Amniotic stem cell (primary cell): ENCODE data around the gene IPPK.
"Not testable (repeated sequence)": the region's sequence is repeated elsewhere in the genome, so short reads cannot be mapped to it uniquely, and the experiment has no call there.

ENCODE experiments used
- DNase-seq: peaks from one replicate; lab custom pipeline; 2025; lab: John Stamatoyannopoulos, UW

IPPK gene

DNA sequence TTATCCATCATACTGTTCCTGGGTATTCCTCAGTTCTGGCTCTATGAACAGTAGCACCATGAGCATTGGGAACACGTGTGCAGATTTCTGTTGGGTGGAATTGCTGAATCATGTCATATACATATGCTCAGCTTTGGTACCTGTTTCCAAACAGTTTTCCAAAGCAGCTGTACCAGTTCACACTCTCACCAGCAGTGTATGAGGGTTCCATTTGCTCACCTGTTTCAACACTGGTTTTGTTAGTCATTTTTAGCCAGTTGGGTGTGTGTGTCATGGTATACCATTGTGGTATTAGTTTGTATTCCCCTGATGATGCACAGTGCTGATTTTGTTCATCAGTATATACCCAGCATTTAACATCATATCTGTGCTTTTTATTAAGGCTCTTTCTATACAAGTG, 77.4 kb downstream of the IPPK start:
- no peak for DNase-seq

DNA sequence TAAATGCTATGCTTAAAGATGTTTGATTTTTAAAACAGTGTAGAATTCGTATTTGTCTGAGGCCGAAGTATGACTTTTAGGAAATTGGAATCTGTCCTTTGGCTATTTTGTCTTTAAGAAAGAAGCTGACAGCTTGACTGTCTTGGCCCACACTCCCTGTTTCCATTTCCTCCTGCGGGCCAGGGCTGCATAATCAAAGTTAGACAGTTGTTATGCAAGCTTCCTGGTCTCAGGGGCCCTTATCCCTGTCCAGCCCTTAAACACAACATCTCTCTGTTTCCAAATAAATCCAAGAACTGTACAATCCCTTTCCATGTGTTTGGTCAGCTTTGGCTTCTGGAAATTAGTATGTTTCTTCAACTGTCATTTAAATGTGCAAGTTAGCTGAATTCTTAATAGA, 79.6 kb downstream of the IPPK start:
- DNase-seq, result no peak

DNA sequence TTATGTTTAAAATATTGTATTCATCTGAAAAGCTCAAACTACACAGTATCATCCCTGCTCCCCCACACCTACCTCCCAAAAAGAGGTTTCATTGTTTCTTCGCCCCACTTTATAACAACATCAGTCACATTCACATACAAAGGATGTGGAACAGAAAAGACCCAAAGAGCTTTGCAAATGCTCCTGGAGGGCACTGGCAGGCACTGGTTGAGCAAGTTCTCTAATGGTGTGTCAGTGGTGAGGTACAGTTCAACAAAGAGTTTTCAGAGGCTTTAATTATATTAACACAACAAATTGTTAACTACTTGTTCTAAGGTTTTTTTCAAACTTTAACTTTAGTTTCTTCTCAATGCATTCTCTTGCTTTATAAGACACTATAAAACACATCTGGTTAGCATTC, 80.0 kb downstream of the IPPK start:
- no peak for DNase-seq

DNA sequence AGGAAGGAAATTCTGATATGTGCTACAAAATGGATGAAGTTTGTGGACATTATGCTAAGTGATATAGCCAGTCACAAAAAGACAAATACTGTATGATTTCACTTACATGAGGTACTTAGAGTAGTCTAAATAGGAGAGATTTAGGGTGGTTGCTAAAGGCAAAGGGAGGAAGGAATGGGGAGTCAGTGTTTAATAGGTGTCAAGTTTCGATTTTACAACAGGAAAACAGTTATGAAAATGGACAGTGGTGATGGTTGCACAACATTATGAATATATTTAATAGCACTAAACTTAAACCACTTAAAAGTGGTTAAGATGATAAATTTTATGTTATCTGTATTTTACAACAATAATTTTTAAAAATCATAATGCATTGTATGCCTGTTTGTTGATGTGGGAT, 93.8 kb downstream of the IPPK start:
- DNase-seq, result no peak

DNA sequence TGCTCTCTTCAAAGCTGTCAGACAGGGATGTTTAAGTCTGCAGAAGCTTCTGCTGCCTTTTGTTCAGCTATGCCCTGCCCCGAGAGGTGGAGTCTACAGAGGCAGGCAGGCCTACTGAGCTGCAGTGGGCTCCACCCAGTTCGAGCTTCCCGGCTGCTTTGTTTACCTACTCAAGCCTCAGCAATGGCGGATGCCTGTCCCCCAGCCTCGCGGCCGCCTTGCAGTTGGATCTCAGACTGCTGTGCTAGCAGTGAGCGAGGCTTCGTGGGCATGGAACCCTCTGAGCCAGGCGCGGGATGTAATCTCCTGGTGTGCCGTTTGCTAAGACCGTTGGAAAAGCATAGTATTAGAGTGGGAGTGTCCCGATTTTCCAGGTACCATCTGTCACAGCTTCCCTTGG, 96.3 kb downstream of the IPPK start:
- not testable (repeated sequence) for DNase-seq

DNA sequence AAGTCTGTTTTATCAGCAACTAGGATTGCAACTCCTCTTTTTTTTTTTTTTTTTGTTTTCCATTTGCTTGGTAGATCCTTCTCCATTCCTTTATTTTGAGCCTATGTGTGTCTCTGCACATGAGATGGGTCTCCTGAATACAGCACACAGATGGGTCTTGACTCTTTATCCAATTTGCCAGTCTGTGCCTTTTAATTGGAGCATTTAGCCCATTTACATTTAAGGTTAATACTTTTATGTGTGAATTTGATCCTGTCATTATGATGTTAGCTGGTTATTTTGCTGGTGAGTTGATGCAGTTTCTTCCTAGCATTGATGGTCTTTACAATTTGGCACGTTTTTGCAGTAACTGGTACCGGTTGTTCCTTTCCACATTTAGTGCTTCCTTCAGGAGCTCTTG, 98.1 kb downstream of the IPPK start:
- not testable (repeated sequence) for DNase-seq

DNA sequence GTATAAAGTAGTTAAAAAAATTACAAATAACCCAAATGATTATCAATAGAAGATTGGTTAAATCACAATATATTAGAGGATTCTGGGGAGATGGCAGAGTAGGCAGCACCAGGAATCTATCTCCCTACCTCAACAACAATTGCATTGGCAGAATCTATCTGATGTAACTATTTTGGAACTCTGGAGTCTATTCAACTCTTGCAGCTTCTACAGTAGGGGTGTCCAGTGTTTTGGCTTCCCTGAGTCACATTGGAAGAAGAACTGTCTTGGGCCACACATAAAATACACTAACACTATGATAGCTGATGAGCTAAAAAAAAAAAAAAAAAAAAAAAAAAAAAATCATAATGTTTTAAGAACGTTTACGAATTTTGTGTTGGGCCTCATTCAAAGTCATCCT, 104.9 kb downstream of the IPPK start:
- DNase-seq, result no peak

DNA sequence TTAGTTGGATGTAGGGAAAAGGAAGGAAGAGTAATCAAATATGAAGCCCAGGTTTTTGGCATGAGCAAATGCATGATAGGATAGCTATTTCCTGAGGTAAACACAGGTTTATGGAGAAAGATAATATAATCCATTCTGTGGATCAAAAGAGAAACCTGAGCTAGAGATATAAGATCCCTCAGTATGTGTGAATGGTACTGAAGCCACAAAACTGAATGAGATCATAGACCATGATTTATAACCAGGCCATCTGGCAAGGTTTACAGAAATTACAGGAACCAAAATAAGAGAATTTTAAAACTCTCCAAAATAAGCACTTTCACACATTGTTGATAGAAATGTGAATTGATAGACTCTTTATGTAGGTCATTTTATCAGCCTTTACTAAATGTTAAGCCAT, 105.4 kb downstream of the IPPK start:
- no peak for DNase-seq
